Urinary bladder (tissue), 4 donors: ENCODE data around the gene TNFAIP2. TPM values are rescaled to one million over a fixed set of nuclear protein-coding genes. Genes with fewer than 3 reads are reported as not detected.
"Not testable (repeated sequence)": the region's sequence is repeated elsewhere in the genome, so short reads cannot be mapped to it uniquely, and the experiment has no call there.

Experiments
- DNase-seq: peaks from one replicate; pipeline ENCODE4 v3.0.0-alpha.2; 2015; ENCODE audit errors: extremely low spot score
- H3K27ac ChIP-seq: one replicate; pipeline ENCODE4 v1.5.1; 2013; ENCODE audit warnings: low read depth, mild to moderate bottlenecking, moderate library complexity
- H3K36me3 ChIP-seq: one replicate; pipeline ENCODE4 v1.6.1; 2013; ENCODE audit warnings: mild to moderate bottlenecking, moderate library complexity; ENCODE audit not compliant: insufficient read depth
- H3K4me1 ChIP-seq: one replicate; pipeline ENCODE4 v1.6.1; 2013; ENCODE audit warnings: mild to moderate bottlenecking, moderate library complexity; ENCODE audit not compliant: insufficient read depth
- H3K4me3 ChIP-seq: one replicate; pipeline ENCODE4 v1.5.1; 2013; ENCODE audit warnings: low read depth, low read length
- WGBS: extraction: QIAGEN DNeasy Blood & Tissue Kit; methylation state at CpG from one replicate; pipeline ENCODE4 v1.1.7; 2013; 5-methylcytosine and 5-hydroxymethylcytosine counted together
- polyA plus RNA-seq: library from polyadenylated mRNA; stranded (reverse); fragments of 200-250 nt; gene quantifications from one replicate; pipeline ENCODE4 v1.2.3, GENCODE V29; 2013
- total RNA-seq: library from RNA; depleted of rRNA; stranded (reverse); fragments of >200 nt; gene quantifications from one replicate; pipeline ENCODE4 v1.2.3, GENCODE V29; 2014
- donor health status: healthy with polysubstance abuse.
- donor health status: healthy.

TNFAIP2 gene
- total and polyA plus RNA-seq, 2 donors, result 45.7 to 169 TPM

GRCh38 chr14:103149351-103150237, 26.3 kb downstream of the TNFAIP2 start:
- Histone ChIP-seq H3K27ac (no peak overlapping the region), H3K4me3 (no peak overlapping the region)
- WGBS, result 91% methylated on average over 10 of the region's 10 CpGs

GRCh38 chr14:103151270-103151945, 28.1 kb downstream of the TNFAIP2 start:
- WGBS, result 70% methylated on average over 15 of the region's 15 CpGs
- DNase-seq, result no peak
- Histone ChIP-seq H3K27ac (no peak overlapping the region), H3K4me3 (no peak overlapping the region), H3K4me1 (no peaks in the 10 kb centered on the region), H3K36me3 (no peaks in the 10 kb centered on the region)

More at GRCh38 chr14:103149351-103150237, 26.3 kb downstream of the TNFAIP2 start:
- no peak for DNase-seq
- Histone ChIP-seq H3K36me3 (no peaks in the 10 kb centered on the region), H3K4me1 (no peaks in the 10 kb centered on the region)

DNA sequence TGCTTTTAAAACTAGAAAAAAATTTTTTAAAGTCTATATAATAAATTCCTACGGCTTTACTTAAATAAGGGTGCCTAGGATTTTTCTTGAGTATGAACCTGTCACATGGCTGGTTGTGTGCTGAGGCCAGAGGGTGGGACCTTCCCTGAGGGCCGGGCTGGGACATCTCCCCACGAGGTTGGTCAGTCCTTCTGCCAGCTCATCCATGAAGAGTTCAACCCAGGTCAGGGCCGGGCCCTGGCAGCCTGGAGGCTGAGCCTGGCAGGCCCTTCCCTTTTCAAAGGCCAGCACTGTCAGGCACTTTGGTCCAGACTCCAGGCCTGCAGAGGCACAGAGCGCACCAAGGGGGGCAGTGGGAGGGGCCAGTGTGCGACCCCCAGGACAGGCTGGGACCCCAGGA, 31.7 kb downstream of the TNFAIP2 start:
- WGBS, result 33% methylated on average over 6 of the region's 6 CpGs
- H3K4me3 ChIP-seq, result no peak overlapping the region
- no peaks in the 10 kb centered on the region for H3K4me1 ChIP-seq
- H3K27ac ChIP-seq, result no peak overlapping the region
- DNase-seq, result no peak
- H3K36me3 ChIP-seq, result no peaks in the 10 kb centered on the region

GRCh38 chr14:103155416-103155815, 32.2 kb downstream of the TNFAIP2 start:
- not testable (repeated sequence) for H3K4me3 ChIP-seq, H3K36me3 ChIP-seq, H3K4me1 ChIP-seq, H3K27ac ChIP-seq, DNase-seq
- WGBS, result 90% methylated on average over 12 of the region's 12 CpGs

DNA sequence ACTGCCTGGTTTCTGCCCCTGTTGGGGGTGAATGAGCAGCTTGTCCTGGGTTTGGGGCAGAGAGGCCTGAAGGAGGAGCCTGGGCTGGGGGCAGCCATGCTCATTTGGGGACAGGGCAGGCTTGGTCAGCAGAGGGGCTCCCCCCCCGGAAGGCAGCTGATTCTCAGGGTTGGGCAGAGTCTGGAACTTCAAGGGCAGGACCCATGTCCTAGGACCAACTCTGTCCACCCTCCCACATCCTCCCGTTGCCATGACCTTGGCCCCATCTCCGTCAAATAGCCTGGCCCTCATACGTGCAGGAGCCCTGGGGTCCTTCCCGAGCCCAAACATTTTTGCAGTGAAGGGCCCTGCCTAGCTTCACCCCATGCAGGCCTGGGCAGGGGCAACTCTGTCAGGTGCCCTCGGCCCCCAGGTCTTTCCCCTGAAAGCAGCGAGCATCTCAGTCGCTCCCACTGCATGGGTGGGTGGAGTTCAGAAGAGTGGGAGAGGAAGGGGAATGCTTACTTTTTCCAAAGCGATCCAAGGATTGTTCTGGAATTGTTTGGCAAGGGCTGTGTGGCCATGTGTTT, 32.6 kb downstream of the TNFAIP2 start:
- no peak overlapping the region for H3K4me3 ChIP-seq
- DNase-seq, result no peak
- 89% methylated on average over 9 of the region's 9 CpGs for WGBS
- no peak overlapping the region for H3K27ac ChIP-seq
- no peaks in the 10 kb centered on the region for H3K36me3 ChIP-seq
- H3K4me1 ChIP-seq, result no peaks in the 10 kb centered on the region

- H3K4me3 ChIP-seq, result no peak overlapping the region
- WGBS, result 79% methylated on average over 21 of the region's 21 CpGs
- no peak for DNase-seq
- H3K27ac ChIP-seq, result no peak overlapping the region
- H3K36me3 ChIP-seq, result no peaks in the 10 kb centered on the region
- no peaks in the 10 kb centered on the region for H3K4me1 ChIP-seq
Measured at GRCh38 chr14:103156651-103157378, 33.6 kb downstream of the TNFAIP2 start.

- 92% methylated on average over 19 of the region's 19 CpGs for WGBS
Measured at GRCh38 chr14:103157969-103158368, 34.7 kb downstream of the TNFAIP2 start.

GRCh38 chr14:103158688-103159087, 35.4 kb downstream of the TNFAIP2 start:
- H3K27ac ChIP-seq, result no peak overlapping the region
- H3K4me1 ChIP-seq, result no peaks in the 10 kb centered on the region
- H3K4me3 ChIP-seq, result no peak overlapping the region
- H3K36me3 ChIP-seq, result no peaks in the 10 kb centered on the region
- peak; percentile 23 for DNase-seq
- WGBS, result 41% methylated on average over 1 of the region's 1 CpG

More at GRCh38 chr14:103157969-103158368, 34.7 kb downstream of the TNFAIP2 start:
- no peak for DNase-seq
- H3K4me1 ChIP-seq, result no peaks in the 10 kb centered on the region
- no peak overlapping the region for H3K4me3 ChIP-seq
- H3K36me3 ChIP-seq, result no peaks in the 10 kb centered on the region
- no peak overlapping the region for H3K27ac ChIP-seq

GRCh38 chr14:103160321-103161053, 37.2 kb downstream of the TNFAIP2 start:
- Histone ChIP-seq H3K27ac (no peak overlapping the region), H3K36me3 (no peaks in the 10 kb centered on the region), H3K4me1 (no peaks in the 10 kb centered on the region), H3K4me3 (no peak overlapping the region)
- WGBS, result 89% methylated on average over 13 of the region's 13 CpGs
- no peak for DNase-seq

DNA sequence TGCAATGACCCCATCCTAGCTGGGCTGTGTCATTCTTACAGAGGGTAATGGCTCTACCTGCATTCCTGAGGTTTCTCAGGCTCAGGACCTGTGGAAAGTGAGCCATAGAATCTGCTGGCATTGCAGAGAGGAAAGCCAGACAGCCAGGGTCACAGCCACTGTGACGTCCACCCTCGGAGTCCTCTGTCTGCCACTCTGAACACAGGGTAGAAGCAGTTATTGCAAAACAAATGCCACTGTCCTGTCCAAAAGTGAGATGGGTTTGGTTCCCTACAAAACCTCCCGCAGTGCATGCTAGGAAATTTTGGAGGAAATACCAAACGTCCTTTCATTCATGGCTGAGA, 37.8 kb downstream of the TNFAIP2 start:
- H3K4me3 ChIP-seq, result no peak overlapping the region
- H3K27ac ChIP-seq, result no peak overlapping the region
- WGBS, result 51% methylated on average over 4 of the region's 4 CpGs
- H3K4me1 ChIP-seq, result no peaks in the 10 kb centered on the region
- no peak for DNase-seq
- H3K36me3 ChIP-seq, result no peaks in the 10 kb centered on the region

- no peak for DNase-seq
- Histone ChIP-seq H3K4me1 (no peaks in the 10 kb centered on the region), H3K27ac (no peak overlapping the region), H3K4me3 (no peak overlapping the region), H3K36me3 (no peaks in the 10 kb centered on the region)
- 77% methylated on average over 5 of the region's 5 CpGs for WGBS
Measured at GRCh38 chr14:103163199-103163598, 39.9 kb downstream of the TNFAIP2 start.

DNA sequence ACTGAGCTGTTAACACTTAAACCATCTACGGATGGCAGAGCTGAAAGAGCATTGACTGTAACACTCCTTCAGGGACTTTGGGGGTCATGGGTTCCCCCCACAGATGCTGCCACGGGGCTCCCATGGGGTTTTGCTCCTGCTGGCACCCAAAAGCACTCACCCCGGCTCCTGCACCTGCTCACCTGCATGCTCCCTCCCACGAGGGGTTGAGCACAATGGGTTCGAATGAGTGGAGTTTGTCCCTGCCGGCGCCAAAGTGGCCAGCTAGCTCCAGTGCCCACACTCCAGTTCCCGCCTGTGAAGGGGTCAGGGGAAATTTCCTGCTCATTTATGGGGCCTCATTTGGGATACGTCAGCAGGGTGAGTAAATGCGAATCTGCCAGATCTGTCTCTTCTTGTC, 40.7 kb downstream of the TNFAIP2 start:
- WGBS, result 70% methylated on average over 10 of the region's 10 CpGs
- no peak for DNase-seq
- no peak overlapping the region for H3K27ac ChIP-seq
- no peak overlapping the region for H3K4me3 ChIP-seq
- no peaks in the 10 kb centered on the region for H3K36me3 ChIP-seq
- no peaks in the 10 kb centered on the region for H3K4me1 ChIP-seq

DNA sequence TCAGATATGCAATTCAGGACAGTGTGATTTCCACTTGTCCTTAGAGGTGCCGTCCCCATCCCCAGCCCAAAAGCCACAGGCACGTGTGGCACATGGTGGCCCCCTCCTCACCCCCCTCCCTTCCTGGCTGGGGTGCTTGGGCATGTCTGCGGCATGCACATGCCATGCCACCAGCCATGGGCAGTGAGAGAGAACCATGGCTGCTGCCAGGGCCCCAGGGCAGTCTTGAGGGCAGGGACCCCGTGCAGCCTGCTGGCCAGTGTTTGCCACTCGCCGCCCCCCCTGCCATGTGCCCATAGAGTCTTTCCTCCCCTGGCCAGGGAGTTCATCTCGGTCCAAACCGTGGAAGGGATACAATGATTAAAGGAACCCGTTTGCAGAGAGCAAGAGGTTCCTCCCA, 41.5 kb downstream of the TNFAIP2 start:
- no peaks in the 10 kb centered on the region for H3K4me1 ChIP-seq
- H3K27ac ChIP-seq, result no peak overlapping the region
- 71% methylated on average over 9 of the region's 9 CpGs for WGBS
- H3K4me3 ChIP-seq, result no peak overlapping the region
- no peak for DNase-seq
- H3K36me3 ChIP-seq, result no peaks in the 10 kb centered on the region
